ENCODE data around the gene PSMC3. TPM values are rescaled to one million over a fixed set of nuclear protein-coding genes. Genes with fewer than 3 reads are reported as not detected.
A peak's percentile ranks its signal among the peaks of the same experiment; 100 is the strongest.

The PSMC3 gene
- total and polyA plus RNA-seq, 2 of the 13 experiments (the other 11 are each of a cell fraction or from before 2014, with no cell fraction given), result 75.8 to 214 TPM

- peaks cover 29% of the 10 kb centered on the region for H3K4me1 ChIP-seq (ENCODE audit: insufficient read depth, low read length)
- H3K27ac ChIP-seq (ENCODE audit: extremely low read length, insufficient read depth, low read length), result no peak overlapping the region
- ATAC-seq (no peak), FAIRE-seq (no peak), DNase-seq (ENCODE audit: low spot score) (no peak)
- ChIA-PET POLR2A (no interaction called here), CTCF (ENCODE audit: low intra/inter-chr PET ratio, low total read pairs) (no interaction called here)
- in situ Hi-C loops (cut with HindIII; ENCODE audit: extremely low pct_ligation_motif_present, low pct_unique_long_range_greater_than_20kb) (loop anchor here (10.0 kb wide), 1 partner anchor 77 kb away; the partner anchor contains the start of gene SPI1), intact Hi-C loops (cut with micrococcal nuclease; ENCODE audit: unreplicated experiment) (loop anchor here (10.0 kb wide), 1 partner anchor 403 kb away; no protein-coding TSS in a partner anchor)
- H3K79me2 ChIP-seq (ENCODE audit: insufficient read depth, low read length), result no peaks in the 10 kb centered on the region
- H2AFZ ChIP-seq (ENCODE audit: low read length), result no peak overlapping the region
- no peak overlapping the region for H3K4me3 ChIP-seq (replicated peaks in 1 of 3; ENCODE audit: insufficient read depth in 1 of 3, low read depth in 2 of 3, low read length in 3 of 3)
- H3K4me2 ChIP-seq (ENCODE audit: low read depth, low read length), result no peak overlapping the region
- no peaks in the 10 kb centered on the region for H3K27me3 ChIP-seq (ENCODE audit: control insufficient read depth in 1 of 2, insufficient read depth in 2 of 2, low read length in 2 of 2)
- 98% methylated on average over 4 of the region's 4 CpGs for WGBS (ENCODE audit: low lambda C conversion rate)
- no peak for TF ChIP-seq ZNF530 (CRISPR knock-in tag; IDR thresholded peaks at IDR 0.05; ENCODE audit: low read depth)
- no peak for TF ChIP-seq NFIC (IDR thresholded peaks at IDR 0.05; ENCODE audit: low read length)
- no peak for TF ChIP-seq CENPX (CRISPR knock-in tag; IDR thresholded peaks at IDR 0.05)
- TF ChIP-seq MAFK (conservative IDR thresholded peaks at IDR 0.05 in 1 of 2, IDR thresholded peaks at IDR 0.05 in 1 of 2; ENCODE audit: low read length in 2 of 2), result peak; percentile 89 to 95
- no peak for TF ChIP-seq SMARCE1 (IDR thresholded peaks at IDR 0.05; ENCODE audit: borderline replicate concordance)
- TF ChIP-seq ZNF317 (CRISPR knock-in tag; IDR thresholded peaks at IDR 0.05), result no peak
- TF ChIP-seq ZFAT (CRISPR knock-in tag; conservative IDR thresholded peaks at IDR 0.05), result no peak
- TF ChIP-seq MIXL1 (CRISPR knock-in tag; IDR thresholded peaks at IDR 0.05), result no peak
- TF ChIP-seq HIC2 (CRISPR knock-in tag; IDR thresholded peaks at IDR 0.05; ENCODE audit: low read depth), result no peak
- TF ChIP-seq ZNF782 (CRISPR knock-in tag; IDR thresholded peaks at IDR 0.05; ENCODE audit: borderline replicate concordance), result no peak
- TF ChIP-seq ATRX (CRISPR knock-in tag; IDR thresholded peaks at IDR 0.05; ENCODE audit: borderline replicate concordance), result no peak
- peak; percentile 93 for TF ChIP-seq MAFF (IDR thresholded peaks at IDR 0.05; ENCODE audit: low read depth, low read length)
- no peak for TF ChIP-seq ETV5 (CRISPR knock-in tag; IDR thresholded peaks at IDR 0.05; ENCODE audit: borderline replicate concordance)
- no peak for TF ChIP-seq ZNF740 (CRISPR knock-in tag; IDR thresholded peaks at IDR 0.05)
- no peak for TF ChIP-seq HNRNPL (IDR thresholded peaks at IDR 0.05; ENCODE audit: low read depth, low read length)
- no peak for TF ChIP-seq SRSF4 (IDR thresholded peaks at IDR 0.05; ENCODE audit: low read depth, low read length, poor library complexity, severe bottlenecking)
- BruUV-seq (replicated peaks), result no TSS peak
- no peak overlapping the region for H3K9ac ChIP-seq (ENCODE audit: insufficient read depth, low read depth, low read length)
- H3K9me3 ChIP-seq (ENCODE audit: low read length), result no peaks in the 10 kb centered on the region
- no peaks in the 10 kb centered on the region for H4K20me1 ChIP-seq (ENCODE audit: insufficient read depth, low read length)
- no peaks in the 10 kb centered on the region for H3K36me3 ChIP-seq (replicated peaks in 1 of 2; ENCODE audit: control insufficient read depth in 1 of 2, insufficient read depth in 2 of 2, low read length in 2 of 2)
Observed at GRCh38 chr11:47451436-47451835, 25.2 kb upstream of the PSMC3 start.
